ENCODE results near the gene PHF14. TPM values are rescaled to one million over a fixed set of nuclear protein-coding genes. Genes with fewer than 3 reads are reported as not detected.

PHF14 gene
- total RNA-seq, 2 donors from 2014 or later, result 25.1 to 25.7 TPM

GRCh38 chr7:11191574-11192220 is 218.0 kb downstream of the PHF14 start:
- Histone ChIP-seq H3K9me3 (no peaks in the 10 kb centered on the region), H3K27ac (no peak overlapping the region), H3K4me1 (replicated peaks) (no peaks in the 10 kb centered on the region), H3K36me3 (no peaks in the 10 kb centered on the region), H3K27me3 (replicated peaks; ENCODE audit: insufficient read depth) (no peaks in the 10 kb centered on the region), H3K4me3 (no peak overlapping the region)
- DNase-seq (ENCODE audit: low spot score), result no peak
- TF ChIP-seq CTCF (IDR thresholded peaks at IDR 0.05) (no peak), POLR2A (IDR thresholded peaks at IDR 0.05) (no peak), POLR2AphosphoS5 (IDR thresholded peaks at IDR 0.05) (no peak)
- 70% methylated on average over 4 of the region's 4 CpGs for WGBS
- intact Hi-C loops (cut with DNase I), result no loop called here

DNA sequence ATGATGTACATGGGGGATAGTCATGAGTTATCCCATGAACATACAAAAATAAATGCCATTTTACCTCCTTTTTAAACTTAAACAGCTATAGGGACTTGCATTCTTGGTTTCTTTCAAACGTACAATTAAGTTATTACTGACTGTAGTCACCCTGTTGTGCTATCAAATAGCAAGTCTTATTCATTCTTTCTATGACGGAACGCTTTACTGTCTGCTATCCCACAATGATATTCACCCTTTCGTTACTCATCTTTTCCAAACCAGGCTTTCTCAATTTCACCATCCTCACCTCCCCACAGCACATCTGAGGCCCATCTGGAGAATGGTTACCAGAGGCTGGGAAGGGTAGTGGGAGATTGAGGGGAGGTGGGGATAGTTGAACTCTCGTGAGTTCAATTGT is 218.8 kb downstream of the PHF14 start:
- intact Hi-C loops (cut with DNase I), result no loop called here
- peak overlapping the region in 1 of 2 donors; percentile 18 for H3K4me3 ChIP-seq
- H3K27ac ChIP-seq, result peak overlapping the region in 1 of 2 donors; percentile 43
- 58% methylated on average over 5 of the region's 5 CpGs for WGBS
- TF ChIP-seq POLR2AphosphoS5 (IDR thresholded peaks at IDR 0.05) (no peak), POLR2A (IDR thresholded peaks at IDR 0.05) (no peak), CTCF (IDR thresholded peaks at IDR 0.05) (no peak)
- no peaks in the 10 kb centered on the region for H3K4me1 ChIP-seq (replicated peaks)
- no peak for DNase-seq (ENCODE audit: low spot score)
- H3K36me3 ChIP-seq, result no peaks in the 10 kb centered on the region
- H3K27me3 ChIP-seq (replicated peaks; ENCODE audit: insufficient read depth), result no peaks in the 10 kb centered on the region
- H3K9me3 ChIP-seq, result no peaks in the 10 kb centered on the region

DNA sequence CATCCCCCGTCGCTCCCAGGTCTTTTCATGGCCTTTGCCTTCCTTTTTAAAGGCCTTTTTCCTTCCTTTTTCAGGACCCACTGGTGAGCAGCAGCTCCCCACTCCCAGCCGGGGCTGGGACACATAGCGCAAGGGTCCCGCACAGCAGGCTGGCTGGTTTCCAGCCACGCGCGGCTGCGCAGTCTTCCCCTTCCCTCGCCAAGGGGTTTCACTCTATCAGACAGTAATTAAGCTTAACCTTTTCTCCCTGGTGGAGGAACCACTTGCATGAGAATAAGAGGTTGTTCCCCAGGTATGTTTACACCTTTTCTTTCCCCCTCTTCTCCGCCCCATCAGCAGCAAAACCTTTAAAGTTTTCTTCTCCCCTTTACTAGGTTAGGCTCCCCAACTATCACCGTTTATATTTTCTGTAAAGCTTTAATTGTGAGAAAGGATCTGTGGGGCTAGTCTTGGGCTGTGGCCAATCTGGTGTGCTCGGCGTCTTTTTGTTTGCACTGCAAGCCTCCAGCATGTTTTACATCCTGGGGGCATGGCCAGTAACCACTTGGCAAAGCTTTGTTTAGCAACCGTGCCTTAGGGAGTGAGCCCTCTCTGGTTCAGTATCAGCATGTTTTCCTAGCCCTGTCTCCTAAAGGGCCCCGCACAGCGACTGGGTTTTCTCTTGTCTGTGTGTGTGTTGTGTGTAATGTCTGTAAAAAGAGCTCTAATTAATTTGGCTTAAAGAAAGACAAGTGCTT is 219.6 kb downstream of the PHF14 start:
- peak; percentile 27 for DNase-seq (ENCODE audit: low spot score)
- 17% methylated on average over 17 of the region's 17 CpGs for whole genome bisulfite sequencing

DNA sequence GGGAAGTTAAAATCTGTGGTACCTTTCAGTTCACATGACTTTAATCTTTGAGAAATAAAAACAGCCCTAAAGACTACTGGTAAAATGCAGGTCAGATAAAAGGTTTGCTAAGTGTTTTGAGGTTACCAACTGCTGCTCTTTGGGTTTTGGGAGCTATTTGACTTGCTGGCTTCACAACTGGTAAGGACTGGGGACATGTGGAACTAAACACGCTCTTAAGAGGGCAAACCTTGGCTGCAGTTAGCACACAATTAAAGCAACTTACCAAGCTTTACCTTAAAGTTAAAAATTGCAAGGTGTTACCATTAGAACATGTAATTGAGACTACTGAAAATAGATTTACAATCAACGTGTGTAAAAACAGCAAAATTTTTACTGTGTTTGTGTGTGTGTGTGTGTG is 220.2 kb downstream of the PHF14 start:
- Histone ChIP-seq H3K27ac (peak overlapping the region in 1 of 2 donors; percentile 43), H3K4me1 (replicated peaks) (no peaks in the 10 kb centered on the region), H3K36me3 (no peaks in the 10 kb centered on the region), H3K4me3 (peak overlapping the region in 1 of 2 donors; percentile 18), H3K9me3 (no peaks in the 10 kb centered on the region), H3K27me3 (replicated peaks; ENCODE audit: insufficient read depth) (no peaks in the 10 kb centered on the region)
- no peak for DNase-seq (ENCODE audit: low spot score)
- no peak for TF ChIP-seq CTCF (IDR thresholded peaks at IDR 0.05)
- no peak for TF ChIP-seq POLR2AphosphoS5 (IDR thresholded peaks at IDR 0.05)
- no peak for TF ChIP-seq POLR2A (IDR thresholded peaks at IDR 0.05)
- intact Hi-C loops (cut with DNase I), result no loop called here
- WGBS, result 49% methylated on average over 2 of the region's 2 CpGs

More for the DNA sequence above, 219.6 kb downstream of the PHF14 start:
- peak overlapping the region; percentile 43 to 51 for H3K27ac ChIP-seq
- intact Hi-C loops (cut with DNase I), result no loop called here
- H3K4me3 ChIP-seq, result peak overlapping the region; percentile 15 to 18
- H3K9me3 ChIP-seq, result no peaks in the 10 kb centered on the region
- H3K4me1 ChIP-seq (replicated peaks), result no peaks in the 10 kb centered on the region
- TF ChIP-seq CTCF (IDR thresholded peaks at IDR 0.05), result no peak
- no peak for TF ChIP-seq POLR2A (IDR thresholded peaks at IDR 0.05)
- no peak for TF ChIP-seq POLR2AphosphoS5 (IDR thresholded peaks at IDR 0.05)
- no peaks in the 10 kb centered on the region for H3K36me3 ChIP-seq
- H3K27me3 ChIP-seq (replicated peaks; ENCODE audit: insufficient read depth), result no peaks in the 10 kb centered on the region
